Activated T-helper 1 cell treated with anti-CD3 and anti-CD28 coated beads, Interleukin-12 subunit alpha, Interleukin-12 subunit beta, Interleukin-2, Interleukin-4 antibody, amounts not matched to agents 30 ng/mL and 10 ng/mL and 1 ng/mL, durations not matched to agents 14 hours and 24 hours and 36 hours (primary cell): ENCODE data around the gene SPG21. TPM values are rescaled to one million over a fixed set of nuclear protein-coding genes. Genes with fewer than 3 reads are reported as not detected.
"Not testable (repeated sequence)": the region's sequence is repeated elsewhere in the genome, so short reads cannot be mapped to it uniquely, and the experiment has no call there.

ENCODE experiments used
- DNase-seq: peaks from one replicate; pipeline ENCODE4 v3.0.0; 2021; ENCODE audit warnings: low spot score
- H3K27ac Mint-ChIP-seq: one replicate; pipeline ENCODE4 v1.8.0; 2021; ENCODE audit warnings: mild to moderate bottlenecking, mixed read lengths
- H3K27me3 Mint-ChIP-seq: one replicate; pipeline ENCODE4 v1.8.0; 2022; ENCODE audit warnings: mild to moderate bottlenecking, moderate library complexity, mixed read lengths; ENCODE audit not compliant: insufficient read depth
- H3K36me3 Mint-ChIP-seq: one replicate; pipeline ENCODE4 v1.8.0; 2021; ENCODE audit warnings: low read depth, mixed read lengths
- H3K4me1 Mint-ChIP-seq: one replicate; pipeline ENCODE4 v1.8.0; 2021; ENCODE audit warnings: low read depth, mixed read lengths
- H3K4me3 Mint-ChIP-seq: one replicate; pipeline ENCODE4 v1.8.0; 2021; ENCODE audit warnings: mild to moderate bottlenecking, moderate library complexity, mixed read lengths
- H3K9me3 Mint-ChIP-seq: one replicate; pipeline ENCODE4 v1.8.0; 2021; ENCODE audit warnings: mixed read lengths
- intact Hi-C: fragments of 100-400 bp; cut with micrococcal nuclease; formaldehyde crosslinking; loops from one replicate; pipeline ENCODE4 v1.15.1; 2024
- total RNA-seq: library from RNA; stranded (reverse); gene quantifications from 2 replicates; pipeline ENCODE4 v1.2.3, GENCODE V29; 2022

SPG21 gene
- total RNA-seq, 1 donor from 2014 or later, result 70.2 TPM

- intact Hi-C loops, result no loop called here
Observed at GRCh38 chr15:65026756-65027155, 37.0 kb upstream of the SPG21 start.

DNA sequence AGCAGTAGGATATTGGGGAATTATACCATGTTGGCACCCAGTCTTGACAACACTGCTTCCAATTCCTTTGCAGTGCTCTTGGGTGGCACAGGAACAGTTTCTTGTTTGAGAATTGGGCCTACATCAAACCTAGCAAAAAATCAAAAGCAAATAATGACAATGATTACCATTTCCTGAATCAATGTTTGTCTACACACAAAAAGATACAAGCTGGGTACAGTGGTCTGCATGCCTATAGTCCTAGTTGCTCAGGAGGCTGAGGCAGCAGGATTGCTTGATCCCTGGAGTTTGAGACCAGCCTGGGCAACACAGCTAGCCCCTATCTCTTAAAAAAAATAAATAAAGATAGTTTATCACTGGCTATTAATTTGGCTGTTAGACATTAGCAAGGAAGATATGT lies 31.8 kb upstream of the SPG21 start:
- intact Hi-C loops, result no loop called here
- H3K27me3 Mint-ChIP-seq, result no peaks in the 10 kb centered on the region
- H3K27ac Mint-ChIP-seq, result no peak overlapping the region
- H3K36me3 Mint-ChIP-seq, result peaks cover 33% of the 10 kb centered on the region
- H3K4me1 Mint-ChIP-seq, result no peaks in the 10 kb centered on the region
- H3K4me3 Mint-ChIP-seq, result no peak overlapping the region
- no peak for DNase-seq
- H3K9me3 Mint-ChIP-seq, result no peaks in the 10 kb centered on the region

More at GRCh38 chr15:65026756-65027155, 37.0 kb upstream of the SPG21 start:
- no peak overlapping the region for H3K27ac Mint-ChIP-seq
- H3K9me3 Mint-ChIP-seq, result no peaks in the 10 kb centered on the region
- no peak overlapping the region for H3K4me3 Mint-ChIP-seq
- no peak for DNase-seq
- peaks cover 10% of the 10 kb centered on the region for H3K27me3 Mint-ChIP-seq
- H3K36me3 Mint-ChIP-seq, result peaks cover 16% of the 10 kb centered on the region
- H3K4me1 Mint-ChIP-seq, result peaks cover 11% of the 10 kb centered on the region

DNA sequence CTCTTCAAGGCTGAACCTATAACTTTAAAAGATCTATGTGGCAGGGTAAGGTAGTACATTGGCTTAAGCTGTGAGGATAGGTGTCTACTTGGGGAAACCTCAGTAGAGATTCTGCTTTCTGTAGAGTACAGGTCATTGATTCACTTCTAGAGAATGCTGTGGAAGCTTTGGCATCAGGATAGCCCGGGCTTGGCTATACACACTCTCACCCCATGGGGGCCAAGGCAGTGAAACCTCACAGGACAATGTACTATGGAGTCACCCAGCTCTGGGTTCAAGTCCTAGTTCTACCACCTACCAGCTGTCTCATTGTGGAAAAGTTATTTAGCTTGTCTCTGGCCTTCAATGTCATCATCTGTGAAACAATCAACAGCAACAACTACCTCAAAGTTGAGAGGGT lies 30.7 kb upstream of the SPG21 start:
- Mint-ChIP-seq H3K9me3 (no peaks in the 10 kb centered on the region), H3K4me1 (no peaks in the 10 kb centered on the region), H3K27ac (no peak overlapping the region), H3K27me3 (no peaks in the 10 kb centered on the region), H3K4me3 (no peak overlapping the region), H3K36me3 (peaks cover 32% of the 10 kb centered on the region)
- no peak for DNase-seq
- intact Hi-C loops, result no loop called here

DNA sequence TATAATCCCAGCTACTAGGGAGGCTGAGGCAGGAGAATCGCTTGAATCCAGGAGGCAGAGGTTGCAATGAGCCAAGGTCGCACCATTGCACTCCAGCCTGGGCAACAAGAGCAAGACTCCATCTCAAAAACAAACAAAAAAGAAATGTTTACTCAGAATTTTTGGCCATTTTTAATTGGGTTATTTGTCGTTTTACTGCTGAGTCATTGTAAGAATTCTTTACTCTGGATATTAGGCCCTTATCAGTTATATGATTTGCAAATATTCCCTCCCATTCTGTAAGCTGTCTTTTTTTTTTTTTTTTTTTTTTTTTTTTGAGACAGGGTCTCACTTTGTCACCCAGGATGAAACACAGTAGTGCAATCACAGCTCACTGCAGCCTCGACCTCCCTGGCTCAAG lies 21.5 kb upstream of the SPG21 start:
- H3K4me1 Mint-ChIP-seq, DNase-seq, H3K27me3 Mint-ChIP-seq, H3K9me3 Mint-ChIP-seq, H3K27ac Mint-ChIP-seq, H3K4me3 Mint-ChIP-seq, intact Hi-C loops: not testable (repeated sequence)
- peaks cover 37% of the 10 kb centered on the region for H3K36me3 Mint-ChIP-seq

- Mint-ChIP-seq H3K9me3 (peaks cover 8% of the 10 kb centered on the region), H3K27me3 (no peaks in the 10 kb centered on the region), H3K27ac (no peak overlapping the region), H3K4me3 (no peak overlapping the region), H3K4me1 (peaks cover 4% of the 10 kb centered on the region), H3K36me3 (peaks cover 34% of the 10 kb centered on the region)
- intact Hi-C loops, result no loop called here
- DNase-seq, result no peak
Observed at GRCh38 chr15:65008983-65009382, 19.3 kb upstream of the SPG21 start.

DNA sequence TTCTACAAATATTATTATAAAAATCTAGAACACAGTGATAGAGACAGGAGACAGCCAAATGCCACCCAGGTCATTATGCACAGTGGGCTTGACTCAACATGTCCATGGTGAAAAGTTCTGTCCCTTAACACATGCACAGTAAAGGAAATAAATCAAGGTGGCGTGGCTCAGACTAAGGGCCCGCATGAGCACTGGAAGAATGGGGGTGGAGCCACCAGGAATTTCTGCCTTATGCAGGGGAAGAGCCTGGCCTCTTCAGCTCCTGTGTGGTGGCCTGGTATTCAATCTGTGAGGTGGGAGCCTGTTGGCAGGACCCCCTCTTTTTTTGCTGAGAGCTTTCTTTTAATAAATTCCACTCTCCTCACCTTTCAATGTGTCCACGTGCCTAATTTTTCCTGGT lies 17.2 kb upstream of the SPG21 start:
- Mint-ChIP-seq H3K36me3 (peaks cover 21% of the 10 kb centered on the region), H3K4me1 (peaks cover 4% of the 10 kb centered on the region), H3K9me3 (no peaks in the 10 kb centered on the region), H3K4me3 (no peak overlapping the region), H3K27ac (no peak overlapping the region), H3K27me3 (no peaks in the 10 kb centered on the region)
- intact Hi-C loops, result no loop called here
- no peak for DNase-seq

DNA sequence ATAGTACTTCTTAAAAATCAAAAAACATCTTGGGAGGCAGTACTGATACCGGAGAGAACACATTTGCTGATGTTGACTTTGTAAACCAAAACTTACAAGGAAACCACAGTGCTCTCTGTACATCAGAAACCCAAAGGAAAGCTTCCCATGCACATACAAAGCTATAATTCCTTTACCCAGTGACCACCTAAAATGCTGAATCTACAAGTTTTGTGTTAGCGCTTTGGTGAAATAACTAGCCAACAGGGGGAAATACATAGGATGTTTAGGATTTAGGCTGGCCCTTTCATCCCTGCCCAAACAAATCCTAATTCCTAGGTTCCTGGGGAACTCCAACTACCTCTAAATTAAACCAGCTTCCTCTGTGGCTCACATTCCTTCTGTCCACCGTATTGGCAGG lies 15.3 kb upstream of the SPG21 start:
- no peak overlapping the region for H3K4me3 Mint-ChIP-seq
- no peak for DNase-seq
- no peak overlapping the region for H3K27ac Mint-ChIP-seq
- intact Hi-C loops, result no loop called here
- no peaks in the 10 kb centered on the region for H3K9me3 Mint-ChIP-seq
- H3K36me3 Mint-ChIP-seq, result peaks cover 13% of the 10 kb centered on the region
- no peaks in the 10 kb centered on the region for H3K27me3 Mint-ChIP-seq
- H3K4me1 Mint-ChIP-seq, result peaks cover 4% of the 10 kb centered on the region

GRCh38 chr15:64997745-64998375 lies 8.1 kb upstream of the SPG21 start:
- no peak for DNase-seq
- Mint-ChIP-seq H3K36me3 (no peaks in the 10 kb centered on the region), H3K9me3 (no peaks in the 10 kb centered on the region), H3K27me3 (no peaks in the 10 kb centered on the region), H3K4me3 (no peak overlapping the region), H3K4me1 (peaks cover 4% of the 10 kb centered on the region), H3K27ac (no peak overlapping the region)
- intact Hi-C loops, result no loop called here

- Mint-ChIP-seq H3K27me3 (no peaks in the 10 kb centered on the region), H3K27ac (no peak overlapping the region), H3K4me1 (peaks cover 7% of the 10 kb centered on the region), H3K9me3 (no peaks in the 10 kb centered on the region), H3K36me3 (no peaks in the 10 kb centered on the region), H3K4me3 (no peak overlapping the region)
- intact Hi-C loops, result no loop called here
- DNase-seq, result no peak
Observed at GRCh38 chr15:64997066-64997465, 7.4 kb upstream of the SPG21 start.

GRCh38 chr15:64993290-64993689 lies 3.6 kb upstream of the SPG21 start:
- H3K27ac Mint-ChIP-seq, result no peak overlapping the region
- intact Hi-C loops, result loop anchor here (5.0 kb wide), 1 partner anchor 896 kb away; the partner anchor contains the start of gene SNX1

GRCh38 chr15:64991536-64992135 lies 1.9 kb upstream of the SPG21 start:
- Mint-ChIP-seq H3K9me3 (no peaks in the 10 kb centered on the region), H3K4me1 (peaks cover 39% of the 10 kb centered on the region), H3K27me3 (no peaks in the 10 kb centered on the region), H3K36me3 (peaks cover 8% of the 10 kb centered on the region), H3K4me3 (no peak overlapping the region), H3K27ac (no peak overlapping the region)
- no peak for DNase-seq
- intact Hi-C loops, result loop anchor here (2.0 to 5.0 kb wide), 3 partner anchors 151 to 894 kb away; partner anchors contain the start of genes PLEKHO2, RNU5A-1 and SNX1

More at GRCh38 chr15:64993290-64993689, 3.6 kb upstream of the SPG21 start:
- Mint-ChIP-seq H3K36me3 (peaks cover 2% of the 10 kb centered on the region), H3K27me3 (no peaks in the 10 kb centered on the region), H3K9me3 (no peaks in the 10 kb centered on the region), H3K4me3 (peak overlapping the region; percentile 61), H3K4me1 (peaks cover 26% of the 10 kb centered on the region)
- DNase-seq, result no peak

DNA sequence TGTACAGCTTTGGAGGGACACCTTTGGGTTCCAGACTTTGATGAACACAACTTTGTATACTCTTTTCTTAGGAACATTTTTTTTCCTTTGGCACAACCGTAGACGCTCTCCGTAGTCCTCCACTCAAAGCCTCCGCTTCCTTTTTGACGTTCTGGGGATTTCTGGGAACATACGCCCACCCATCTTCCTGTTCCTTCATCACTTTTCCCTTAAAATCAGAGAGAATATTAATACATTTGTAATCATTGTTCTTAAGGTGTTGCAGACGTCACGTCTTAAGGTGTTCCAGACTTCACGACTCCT lies 405 bp upstream of the SPG21 start:
- H3K27me3 Mint-ChIP-seq, result no peaks in the 10 kb centered on the region
- no peaks in the 10 kb centered on the region for H3K9me3 Mint-ChIP-seq
- peak overlapping the region; percentile 90 for H3K27ac Mint-ChIP-seq
- H3K4me3 Mint-ChIP-seq, result peak overlapping the region; percentile 88
- no peak for DNase-seq
- H3K36me3 Mint-ChIP-seq, result peaks cover 12% of the 10 kb centered on the region
- intact Hi-C loops, result loop anchor here (1.0 to 5.0 kb wide), 9 partner anchors 38 to 893 kb away; partner anchors contain the start of genes CLPX, PDCD7, PLEKHO2 and RNU5A-1
- H3K4me1 Mint-ChIP-seq, result peaks cover 49% of the 10 kb centered on the region

GRCh38 chr15:64987136-64987535 lies 2.6 kb downstream of the SPG21 start:
- DNase-seq, result no peak
- no peak overlapping the region for H3K27ac Mint-ChIP-seq
- no peaks in the 10 kb centered on the region for H3K27me3 Mint-ChIP-seq
- H3K4me3 Mint-ChIP-seq, result peak overlapping the region; percentile 9
- no peaks in the 10 kb centered on the region for H3K9me3 Mint-ChIP-seq
- H3K36me3 Mint-ChIP-seq, result peaks cover 12% of the 10 kb centered on the region
- intact Hi-C loops, result no loop called here
- peaks cover 52% of the 10 kb centered on the region for H3K4me1 Mint-ChIP-seq
